ENCODE data around the gene KIF13A.
"Not testable (repeated sequence)": the region's sequence is repeated elsewhere in the genome, so short reads cannot be mapped to it uniquely, and the experiment has no call there.

KIF13A gene

DNA sequence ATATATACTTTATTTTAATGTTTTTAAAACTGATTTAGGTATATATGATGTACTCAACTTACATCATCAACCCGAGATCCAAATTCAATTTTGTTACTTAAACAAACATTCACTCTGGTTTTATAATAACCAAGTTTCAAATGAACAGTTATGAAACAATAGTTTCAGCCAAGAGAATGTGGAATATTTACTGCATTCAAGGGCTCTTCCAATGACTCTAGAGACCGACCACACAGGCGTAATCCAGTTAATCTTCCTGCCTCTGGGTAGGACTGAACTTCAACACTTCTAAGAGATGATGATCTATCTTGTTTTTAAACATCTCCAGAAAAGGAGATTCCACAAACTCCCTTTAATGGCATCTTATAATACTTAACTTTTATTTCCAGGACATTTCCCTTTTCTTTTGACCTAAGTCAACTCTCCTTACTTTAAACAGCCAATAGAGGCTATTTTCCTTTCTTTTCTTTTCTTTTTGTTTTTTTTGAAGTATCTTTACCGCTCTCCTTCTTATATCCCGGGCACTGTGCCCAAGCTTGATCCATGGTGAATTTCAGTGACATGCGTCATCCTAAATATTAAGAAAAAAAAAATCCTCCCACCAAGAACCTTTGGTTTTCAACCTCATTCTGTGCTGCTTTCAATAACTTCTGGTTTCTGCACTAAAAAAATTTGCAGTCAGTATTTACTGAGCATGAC is 110.1 kb downstream of the KIF13A start:
- no peak for DNase-seq (ENCODE audit: low read depth in 3 of 3, low spot score in 1 of 3)

DNA sequence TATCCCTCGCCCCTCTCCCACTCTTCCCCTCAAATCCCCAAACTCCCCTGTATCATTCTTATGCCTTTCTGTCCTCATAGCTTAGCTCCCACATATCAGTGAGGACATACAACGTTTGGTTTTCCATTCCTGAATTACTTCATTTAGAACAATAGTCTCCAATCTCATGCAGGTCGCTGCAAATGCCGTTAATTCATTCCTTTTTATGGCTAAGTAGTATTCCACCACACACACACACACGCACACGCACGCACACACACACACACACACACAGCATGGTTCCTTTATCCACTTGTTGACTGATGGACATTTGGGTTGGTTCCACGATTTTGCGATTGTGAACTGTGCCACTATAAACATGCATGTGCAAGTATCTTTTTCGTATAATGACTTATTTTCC is 112.7 kb downstream of the KIF13A start:
- no peak for DNase-seq (ENCODE audit: low read depth in 3 of 3, low spot score in 1 of 3)

- DNase-seq (ENCODE audit: low read depth in 3 of 3, low spot score in 1 of 3), result no peak
Measured at GRCh38 chr6:17872908-17873307, 114.5 kb downstream of the KIF13A start.

GRCh38 chr6:17871836-17872235 is 115.6 kb downstream of the KIF13A start:
- no peak for DNase-seq (ENCODE audit: low read depth in 3 of 3, low spot score in 1 of 3)

DNA sequence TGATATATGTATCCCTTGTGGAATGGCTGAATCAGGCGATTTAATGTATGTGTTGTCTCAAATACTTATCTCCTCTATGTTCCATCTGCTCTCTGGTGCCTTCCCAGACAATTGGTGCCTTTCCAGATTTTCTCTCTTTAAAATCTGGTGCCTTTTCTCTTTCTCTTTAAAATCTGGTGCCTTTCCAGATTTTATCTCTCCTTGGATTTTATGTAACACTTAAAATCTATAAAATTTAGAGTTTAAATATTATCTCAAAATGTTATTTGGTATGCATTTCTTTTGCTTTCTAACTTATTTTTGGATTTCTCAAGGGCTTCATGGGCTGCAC is 116.3 kb downstream of the KIF13A start:
- no peak for DNase-seq (ENCODE audit: low read depth in 3 of 3, low spot score in 1 of 3)

DNA sequence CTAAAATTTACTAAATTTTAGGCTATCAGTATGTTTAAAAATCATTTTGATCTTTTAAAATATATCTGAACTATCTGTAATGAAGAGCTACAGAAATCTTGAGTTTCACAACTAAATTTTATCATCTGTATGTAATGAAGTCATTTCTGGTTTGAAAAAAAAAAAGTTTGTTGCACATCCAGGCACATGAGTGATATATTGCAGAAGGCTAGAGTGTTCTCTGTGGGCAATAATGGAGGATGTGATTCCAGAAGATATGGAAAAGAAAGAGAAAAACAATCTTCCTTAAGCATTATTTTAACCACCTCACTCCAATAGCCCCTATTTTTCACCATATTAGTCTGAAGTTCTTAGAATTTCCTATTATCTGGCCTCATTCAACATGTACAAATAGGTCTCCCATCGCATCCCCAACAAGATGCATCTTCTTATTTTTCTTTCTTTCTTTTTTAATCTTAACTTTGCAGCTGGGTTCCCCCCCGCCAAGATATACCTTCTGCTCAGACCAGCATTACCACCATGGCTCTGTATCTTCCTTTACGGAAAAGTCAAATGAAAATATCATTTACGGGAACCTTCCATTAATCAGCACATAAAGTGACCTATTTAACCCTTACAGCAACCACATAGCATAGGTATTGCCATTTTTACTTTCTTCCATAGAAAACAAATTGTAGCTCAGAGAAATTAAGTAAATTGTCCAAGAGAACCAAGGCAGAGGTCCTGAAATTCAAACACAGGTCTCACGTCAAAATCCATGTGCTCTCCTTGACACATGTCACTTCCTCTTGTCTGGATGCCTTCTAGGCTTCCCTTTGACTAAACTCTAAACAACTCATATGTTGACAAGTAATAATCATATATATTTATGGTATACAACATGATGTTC is 116.9 kb downstream of the KIF13A start:
- DNase-seq (ENCODE audit: low read depth in 3 of 3, low spot score in 1 of 3), result no peak

DNA sequence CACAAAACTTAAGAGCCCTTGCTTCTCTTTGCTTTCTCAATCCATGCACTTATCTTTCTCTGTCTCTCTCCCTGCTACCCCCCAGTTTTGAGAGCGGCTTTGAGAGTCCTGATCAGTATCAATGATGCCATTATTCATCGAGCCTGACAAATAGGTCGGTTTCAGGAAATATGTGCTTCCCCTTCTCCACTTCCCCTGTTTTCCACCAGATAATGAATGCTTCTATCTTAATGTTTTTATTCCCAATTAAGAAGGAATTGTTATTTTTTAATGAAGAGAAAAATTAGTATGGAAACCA is 117.7 kb downstream of the KIF13A start:
- no peak for DNase-seq (ENCODE audit: low read depth in 3 of 3, low spot score in 1 of 3)

- DNase-seq (ENCODE audit: low read depth in 3 of 3, low spot score in 1 of 3), result no peak
Measured at GRCh38 chr6:17869010-17869752, 118.3 kb downstream of the KIF13A start.

- no peak for DNase-seq (ENCODE audit: low read depth in 3 of 3, low spot score in 1 of 3)
Measured at GRCh38 chr6:17867880-17868279, 119.6 kb downstream of the KIF13A start.

GRCh38 chr6:17866876-17867444 is 120.5 kb downstream of the KIF13A start:
- no peak for DNase-seq (ENCODE audit: low read depth in 3 of 3, low spot score in 1 of 3)

- DNase-seq (ENCODE audit: low read depth in 3 of 3, low spot score in 1 of 3), result no peak
Measured at GRCh38 chr6:17865798-17866725, 121.4 kb downstream of the KIF13A start.

DNA sequence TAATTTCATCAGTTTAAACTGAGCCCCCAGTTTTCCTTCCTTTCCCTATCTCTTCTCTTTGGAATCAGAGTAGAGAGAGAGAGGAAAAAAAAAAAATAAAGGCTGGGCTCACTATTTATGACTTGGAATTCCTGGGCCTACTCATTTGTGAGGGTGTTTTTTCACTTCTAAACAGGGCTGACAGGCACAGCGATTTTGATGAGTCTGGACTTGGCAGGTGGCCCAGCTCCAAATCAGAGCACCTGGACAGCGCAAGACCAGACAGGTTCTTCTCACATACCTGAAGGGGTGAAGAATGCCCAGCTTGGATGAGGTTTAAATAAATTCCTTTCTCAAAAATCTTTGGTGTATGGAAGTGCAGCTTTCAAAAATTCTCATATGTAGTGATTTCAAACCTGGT is 122.2 kb downstream of the KIF13A start:
- DNase-seq (ENCODE audit: low read depth in 3 of 3, low spot score in 1 of 3), result no peak

- DNase-seq (ENCODE audit: low read depth in 3 of 3, low spot score in 1 of 3), result no peak
Measured at GRCh38 chr6:17863901-17864754, 123.3 kb downstream of the KIF13A start.

DNA sequence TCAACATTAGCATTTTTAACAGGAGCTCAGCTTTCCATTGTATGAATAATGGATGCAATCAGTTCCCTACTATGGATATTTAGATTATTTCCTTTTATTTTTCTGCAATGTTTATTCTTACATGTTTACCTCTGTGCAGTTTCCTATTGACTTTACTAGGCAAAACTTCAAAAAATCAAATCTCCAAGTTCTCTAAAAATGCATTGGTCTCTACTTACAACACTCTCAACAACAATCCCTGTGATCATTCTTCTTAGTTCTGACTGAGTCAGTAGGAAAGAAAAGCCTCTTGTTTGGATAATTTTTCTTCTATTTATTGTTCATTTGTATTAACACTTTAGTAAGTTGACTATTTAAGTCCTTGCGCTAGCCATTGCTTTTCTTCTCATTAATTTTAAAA is 126.1 kb downstream of the KIF13A start:
- DNase-seq (ENCODE audit: low read depth in 3 of 3, low spot score in 1 of 3), result no peak

- DNase-seq (ENCODE audit: low read depth in 3 of 3, low spot score in 1 of 3), result no peak
Measured at GRCh38 chr6:17859846-17860245, 127.6 kb downstream of the KIF13A start.

DNA sequence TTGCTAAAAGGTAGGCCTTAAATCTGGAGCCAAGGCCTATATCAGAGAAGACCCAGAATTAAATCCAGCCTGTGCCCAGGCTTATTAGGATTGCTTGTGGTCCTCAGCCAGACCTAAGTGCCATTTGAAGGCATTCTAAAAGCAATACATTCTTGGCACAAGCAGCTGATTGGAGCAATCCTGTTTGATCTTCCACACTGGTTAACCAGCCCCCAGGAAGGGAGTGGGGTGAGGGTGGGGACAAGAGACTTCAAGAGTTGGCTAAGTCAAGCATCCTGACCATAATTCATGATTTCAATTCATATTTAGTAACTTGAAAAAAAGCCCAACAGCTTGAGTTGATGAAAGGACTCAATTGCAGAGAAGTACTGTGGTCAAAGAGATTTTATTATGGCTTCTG is 128.9 kb downstream of the KIF13A start:
- DNase-seq (ENCODE audit: low read depth in 3 of 3, low spot score in 1 of 3), result no peak

- not testable (repeated sequence) for DNase-seq (ENCODE audit: low read depth in 3 of 3, low spot score in 1 of 3)
Measured at GRCh38 chr6:17857188-17857587, 130.2 kb downstream of the KIF13A start.

DNA sequence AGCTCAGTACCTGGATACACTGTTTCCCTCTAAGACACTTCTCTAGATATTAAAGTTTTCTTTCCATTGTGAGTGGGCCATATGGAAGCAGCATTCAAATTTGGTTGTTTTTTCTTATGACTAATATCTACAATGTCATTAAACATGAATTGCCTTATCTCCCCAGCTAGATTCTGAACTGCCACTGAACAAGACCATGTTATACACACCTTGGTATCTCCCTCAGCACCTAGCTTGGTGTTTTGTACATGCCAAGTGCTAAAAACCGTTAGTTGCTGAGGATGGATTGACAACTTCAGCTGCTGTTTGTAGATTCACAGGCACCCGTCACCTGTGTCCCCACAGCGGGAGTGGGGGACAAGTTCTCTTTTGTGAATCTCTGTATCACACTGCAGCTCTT is 131.1 kb downstream of the KIF13A start:
- DNase-seq (ENCODE audit: low read depth in 3 of 3, low spot score in 1 of 3), result no peak

- DNase-seq (ENCODE audit: low read depth in 3 of 3, low spot score in 1 of 3), result no peak
Measured at GRCh38 chr6:17855381-17855780, 132.1 kb downstream of the KIF13A start.

- DNase-seq (ENCODE audit: low read depth in 3 of 3, low spot score in 1 of 3), result no peak
Measured at GRCh38 chr6:17853533-17853932, 133.9 kb downstream of the KIF13A start.
